ENCODE measurements around the gene PLCL2.

PLCL2 gene

DNA sequence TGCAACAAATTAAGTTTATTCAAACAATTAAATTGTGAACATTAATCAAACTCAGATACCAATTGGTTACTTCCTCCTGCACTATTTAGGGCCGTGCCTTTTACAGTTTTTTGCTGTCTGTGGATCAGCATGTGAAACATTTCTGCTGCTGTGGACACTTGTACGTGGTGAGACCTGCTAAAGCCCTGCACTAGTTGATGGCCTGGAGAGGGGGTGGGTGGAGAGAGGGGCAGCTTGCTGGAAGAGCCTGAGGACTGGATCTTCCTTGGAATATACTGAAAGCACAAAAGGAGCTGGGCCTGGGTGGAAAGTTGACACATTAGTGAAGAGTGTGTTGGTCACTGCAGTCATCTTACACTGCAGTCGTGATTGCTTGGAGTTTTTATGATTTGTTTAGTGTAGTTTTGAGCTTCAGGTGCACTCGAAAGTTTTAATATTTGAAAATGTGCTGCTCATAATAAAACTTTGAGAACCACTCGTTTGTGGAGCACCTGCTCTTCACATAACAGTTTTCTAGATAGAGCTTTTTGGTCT lies 11.4 kb downstream of the PLCL2 start:
- no peak for DNase-seq

GRCh38 chr3:16896820-16897219 lies 12.1 kb downstream of the PLCL2 start:
- no peak for DNase-seq

- no peak for DNase-seq
Measured at GRCh38 chr3:16897254-16897926, 12.6 kb downstream of the PLCL2 start.

- DNase-seq, result no peak
Measured at GRCh38 chr3:16898595-16899395, 14.0 kb downstream of the PLCL2 start.

- DNase-seq, result no peak
Measured at GRCh38 chr3:16899919-16900318, 15.2 kb downstream of the PLCL2 start.

DNA sequence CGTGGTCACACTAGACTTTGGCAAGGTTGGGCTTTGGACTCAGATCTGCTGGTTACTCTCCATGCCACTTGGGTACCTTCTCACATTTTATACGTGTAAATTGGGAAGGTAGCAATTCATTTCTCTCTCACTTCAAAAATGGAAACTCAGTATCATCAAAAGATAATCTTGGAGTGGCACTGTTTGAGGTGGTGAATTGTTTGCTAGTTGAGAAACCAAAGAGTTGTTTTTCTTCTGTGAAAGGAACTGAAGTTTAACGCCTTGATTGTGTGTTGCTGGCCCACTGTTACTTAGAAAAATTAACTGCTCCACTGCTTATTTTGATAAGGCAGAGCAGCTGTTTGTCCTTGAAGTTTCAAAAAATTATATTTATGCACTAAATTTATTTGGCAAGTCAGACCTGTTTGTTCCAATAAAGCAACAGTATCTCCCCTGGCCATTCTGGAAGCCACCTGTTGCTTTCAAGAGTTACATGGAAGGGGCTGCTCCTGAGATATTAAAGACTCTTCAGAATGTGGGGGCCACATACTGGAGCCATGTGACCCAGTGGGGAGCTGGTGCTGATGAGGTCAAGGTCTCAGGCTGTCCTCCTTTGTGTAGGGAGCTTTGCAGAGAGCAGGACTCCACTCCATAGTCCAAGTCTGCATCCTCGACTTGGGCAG lies 16.2 kb downstream of the PLCL2 start:
- no peak for DNase-seq

DNA sequence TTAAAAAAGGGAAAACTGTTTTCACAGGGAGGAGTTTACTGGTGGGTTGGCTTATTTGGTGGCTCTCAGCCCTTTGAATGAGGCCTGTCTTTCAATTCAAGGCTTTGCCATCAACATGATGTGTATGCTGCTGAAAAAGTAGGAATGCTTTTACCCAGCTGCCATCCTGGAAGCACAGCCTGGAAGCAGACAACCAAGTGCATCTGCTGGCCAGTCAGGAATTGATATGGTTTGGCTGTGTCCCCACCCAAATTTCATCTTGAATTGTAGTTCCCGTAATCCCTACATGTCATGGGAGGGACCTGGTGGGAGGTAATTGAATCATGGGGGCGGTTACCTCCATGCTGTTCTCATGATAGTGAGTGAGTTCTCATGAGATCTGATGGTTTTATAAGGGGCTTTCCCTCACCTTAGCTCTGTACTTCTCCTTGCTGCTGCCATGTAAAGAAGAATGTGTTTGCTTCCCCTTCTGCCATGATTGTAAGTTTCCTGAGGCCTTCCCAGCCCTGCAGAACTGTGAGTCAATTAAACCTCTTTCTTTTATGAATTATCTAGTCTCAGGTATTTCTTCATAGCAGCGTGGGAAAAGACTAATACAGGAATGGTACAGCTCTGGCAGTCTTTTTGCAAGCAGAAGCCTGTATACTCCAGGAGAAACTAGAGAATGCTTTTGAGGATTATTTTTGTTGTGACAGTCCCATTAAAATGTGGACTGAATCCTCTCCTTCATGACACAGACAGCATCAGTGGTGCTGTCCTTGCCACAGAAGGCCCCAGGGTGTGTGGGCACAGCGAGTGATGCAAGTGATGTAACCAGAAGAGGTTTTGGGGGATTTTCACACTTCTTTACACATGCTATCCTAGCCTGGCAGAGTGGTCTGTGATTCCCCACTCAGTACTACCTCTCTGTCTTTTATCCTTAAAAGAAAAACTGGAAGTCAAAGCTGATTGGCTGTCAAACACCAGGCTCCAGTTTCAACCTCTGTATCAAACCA lies 20.0 kb downstream of the PLCL2 start:
- no peak for DNase-seq

GRCh38 chr3:16905704-16906103 lies 20.9 kb downstream of the PLCL2 start:
- no peak for DNase-seq

DNA sequence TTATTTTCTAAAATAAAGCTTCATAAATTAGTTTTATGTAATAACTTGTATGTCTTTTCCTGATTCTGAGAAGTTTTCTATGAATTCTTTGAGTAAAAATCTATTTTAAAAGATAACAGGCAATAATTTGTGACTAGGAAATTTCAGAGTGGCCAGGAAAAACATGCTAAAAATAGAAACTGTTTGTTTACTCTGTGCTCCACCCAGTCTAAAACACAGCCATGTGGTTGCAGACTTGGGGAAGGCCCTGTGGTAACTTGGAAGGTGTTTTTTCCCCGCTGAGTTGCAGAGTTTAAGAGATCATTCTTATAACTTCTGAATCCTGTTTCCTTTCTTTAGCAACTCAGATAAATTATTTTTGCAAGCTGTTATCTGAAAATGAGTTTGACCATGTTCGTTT lies 21.9 kb downstream of the PLCL2 start:
- no peak for DNase-seq

- no peak for DNase-seq
Measured at GRCh38 chr3:16907243-16907642, 22.5 kb downstream of the PLCL2 start.

DNA sequence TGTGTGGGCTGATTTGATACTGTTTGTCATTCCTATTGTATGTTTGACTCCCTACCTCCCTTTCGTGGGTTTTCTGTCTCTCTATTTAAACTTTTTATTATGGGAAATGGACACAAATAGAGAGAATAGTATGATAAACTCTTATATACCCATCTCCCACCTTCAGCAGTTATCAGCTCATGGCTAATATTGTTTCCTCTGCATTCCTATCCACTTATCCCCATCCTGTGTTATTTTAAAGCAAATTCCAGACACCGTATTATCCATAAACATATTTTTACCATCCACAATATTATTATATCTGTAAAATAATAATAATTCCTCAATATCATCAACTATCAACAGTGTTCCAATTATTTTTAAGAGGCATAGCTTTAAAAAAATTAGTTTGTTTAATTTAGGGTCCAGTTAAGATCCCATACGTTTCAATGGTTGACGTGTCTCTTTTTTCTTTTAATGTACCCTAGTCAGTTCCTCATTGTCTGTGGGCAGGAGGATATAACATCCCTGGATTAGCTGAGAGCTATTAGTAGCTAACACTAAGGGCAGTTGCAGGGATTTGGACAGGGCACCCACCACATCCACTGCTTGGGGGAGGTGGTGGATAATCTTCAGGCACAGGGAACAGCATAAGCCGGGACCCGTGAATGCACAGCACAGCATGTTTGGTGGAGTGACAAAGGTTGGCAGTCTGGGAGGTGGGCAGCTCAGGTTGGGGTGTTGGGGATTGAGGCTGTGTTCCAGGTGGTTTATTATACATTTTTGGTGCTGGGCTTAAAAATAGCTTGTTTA lies 23.5 kb downstream of the PLCL2 start:
- DNase-seq, result no peak

DNA sequence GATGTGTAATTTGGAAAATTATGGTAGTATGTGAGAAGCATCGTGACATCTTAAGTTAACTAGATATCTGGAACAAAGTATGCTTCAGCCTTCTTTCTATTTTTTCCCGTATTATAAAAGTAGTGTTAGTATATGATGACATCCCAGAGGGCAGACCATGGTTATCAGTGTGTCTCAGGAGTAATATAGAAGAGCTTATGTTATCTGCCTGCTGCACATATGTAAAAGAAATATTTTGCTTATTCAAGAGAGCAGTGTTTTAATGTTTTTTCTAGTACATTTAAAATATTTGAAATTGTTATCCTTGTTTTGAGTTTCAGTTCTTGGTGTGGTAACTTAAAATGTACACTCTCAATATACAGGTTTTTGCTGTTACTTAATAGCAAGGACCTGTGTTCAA lies 24.1 kb downstream of the PLCL2 start:
- DNase-seq, result no peak

GRCh38 chr3:16909802-16910201 lies 25.0 kb downstream of the PLCL2 start:
- no peak for DNase-seq

- DNase-seq, result no peak
Measured at GRCh38 chr3:16910207-16910606, 25.5 kb downstream of the PLCL2 start.

- no peak for DNase-seq
Measured at GRCh38 chr3:16911916-16912315, 27.2 kb downstream of the PLCL2 start.

- DNase-seq, result no peak
Measured at GRCh38 chr3:16912400-16913263, 27.9 kb downstream of the PLCL2 start.

- DNase-seq, result no peak
Measured at GRCh38 chr3:16913264-16913580, 28.5 kb downstream of the PLCL2 start.

DNA sequence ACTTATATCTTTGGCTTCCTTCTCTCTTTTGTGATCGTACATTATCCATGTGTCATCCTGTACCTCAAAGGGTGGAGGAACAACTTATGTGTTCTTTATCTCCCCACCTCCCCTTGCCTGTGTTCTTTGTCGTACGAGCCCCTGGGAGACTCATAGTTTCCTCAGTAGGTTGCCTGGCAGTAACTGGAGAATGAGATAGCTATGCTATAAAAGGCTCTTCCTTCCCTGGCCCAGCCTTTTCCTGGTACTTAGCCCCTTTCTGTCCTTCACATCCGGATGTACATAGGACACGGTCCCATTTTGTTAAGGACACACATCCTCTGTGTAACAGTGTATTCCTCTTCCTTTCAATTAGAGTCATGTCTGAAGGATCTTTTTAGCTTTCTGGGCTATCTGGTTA lies 32.1 kb downstream of the PLCL2 start:
- no peak for DNase-seq

DNA sequence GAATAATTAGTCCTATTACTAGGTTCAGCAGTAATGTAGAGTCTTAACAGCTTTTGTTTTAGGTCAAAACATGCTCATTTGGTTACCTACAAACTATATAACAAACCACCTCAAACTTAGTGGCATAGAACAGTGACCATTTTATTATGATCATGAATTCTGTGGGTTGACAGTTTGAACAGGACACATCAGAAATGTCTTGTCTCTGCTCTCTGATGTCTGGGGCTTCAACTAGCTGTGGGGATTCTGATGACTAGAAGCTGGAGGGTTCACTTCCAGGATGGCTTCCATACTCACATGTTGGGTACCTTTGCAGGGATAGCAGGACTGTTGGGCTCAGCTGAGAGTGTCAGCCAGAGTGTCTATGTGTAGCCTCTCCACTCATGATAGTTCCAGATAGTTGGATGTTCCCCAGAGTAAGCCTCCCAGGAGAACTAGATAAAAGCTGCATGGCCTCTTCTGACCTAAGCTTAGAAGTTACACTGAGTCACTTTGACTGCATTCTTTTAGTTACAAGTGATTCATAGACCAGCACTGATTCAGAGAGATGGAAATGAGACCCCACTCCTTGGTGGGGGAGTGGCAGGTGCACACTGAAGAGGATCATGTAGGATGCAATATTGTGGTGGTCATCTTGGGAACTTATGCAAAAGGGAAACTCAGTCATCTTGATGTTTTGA lies 32.6 kb downstream of the PLCL2 start:
- DNase-seq, result no peak

- DNase-seq, result no peak
Measured at GRCh38 chr3:16917980-16918682, 33.4 kb downstream of the PLCL2 start.

Data from NCI-H146 (cell line).